Upper lobe of left lung (tissue), 6 donors: Measurements from ENCODE around the gene CELSR1. TPM values are rescaled to one million over a fixed set of nuclear protein-coding genes. Genes with fewer than 3 reads are reported as not detected.

Experiments used
- ATAC-seq, 2 donors: fragments of 200-7000 bp; cut with Tn5 transposase; one replicate each; pipeline ENCODE4 v1.9.1; 2022; ENCODE audit warnings: mild to moderate bottlenecking in 2 of 2, moderate library complexity in 2 of 2; ENCODE audit not compliant: low FRiP score in 2 of 2
- DNase-seq, 2 donors: peaks; one replicate each; pipeline ENCODE4 v3.0.0-alpha.2; 2019 to 2020
- H3K27ac ChIP-seq, 4 donors: fragments of 200-600 bp; sonication (generic); one replicate each; pipeline ENCODE4 v1.5.1; 2016 to 2019
- H3K27me3 ChIP-seq, 4 donors: fragments of 200-600 bp; sonication (generic); one replicate each; pipeline ENCODE4 v1.5.1; 2017 to 2019
- H3K36me3 ChIP-seq, 4 donors: fragments of 200-600 bp; sonication (generic); one replicate each; pipeline ENCODE4 v1.5.1; 2016 to 2019
- H3K4me1 ChIP-seq, 4 donors: fragments of 200-600 bp; sonication (generic); one replicate each; pipeline ENCODE4 v1.5.1; 2018 to 2019
- H3K4me3 ChIP-seq, 4 donors: fragments of 200-600 bp; sonication (generic); one replicate each; pipeline ENCODE4 v1.5.1; 2017 to 2019; ENCODE audit warnings: mild to moderate bottlenecking in 2 of 4, moderate library complexity in 1 of 4
- H3K9me3 ChIP-seq, 4 donors: fragments of 200-600 bp; sonication (generic); one replicate each; pipeline ENCODE4 v1.5.1; 2018 to 2019
- EP300 ChIP-seq, 4 donors: sonication (generic); formaldehyde crosslinking; IDR thresholded peaks; one replicate each; pipeline ENCODE4 v1.5.1; 2017; ENCODE audit warnings: antibody characterized with exemption in 4 of 4, control low read depth in 2 of 4
- POLR2A ChIP-seq, 4 donors: fragments of 450-650 bp; IDR thresholded peaks; one replicate each; pipeline ENCODE4 v1.5.1; 2016 to 2017; ENCODE audit warnings: antibody characterized with exemption in 4 of 4, mild to moderate bottlenecking in 2 of 4
- POLR2AphosphoS5 ChIP-seq, 2 donors: sonication (generic); formaldehyde crosslinking; IDR thresholded peaks; one replicate each; pipeline ENCODE4 v1.5.1; 2017; ENCODE audit warnings: antibody characterized with exemption in 2 of 2
- WGBS, 2 donors: methylation state at CpG; one replicate each; pipeline ENCODE4 v1.1.5; 2017 to 2018; 5-methylcytosine and 5-hydroxymethylcytosine counted together
- total RNA-seq, 6 donors: library from RNA; depleted of rRNA in 4 of 6; stranded (reverse); fragments of >200 nt in 4 of 6; gene quantifications; one replicate each; pipeline versions ENCODE4 v1.1.0 to v1.2.1, GENCODE V29; 2016 to 2021
- TF ChIP-seq, protein P1 (sequence below), 6 experiments: fragments of 450-650 bp in 4 of 6; fragments of 200-600 bp in 2 of 6; sonication (generic) in 2 of 6; IDR thresholded peaks; one replicate each; pipeline ENCODE4 v1.5.1; 2016 to 2019; ENCODE audit warnings: antibody characterized with exemption in 6 of 6
- donor health status: DM: no; HTN: no; CAD: no; lungs with moderate emphysema.
- donor health status: DM: no; HTN: yes; CAD: no; lungs with severe emphysema.

The CELSR1 gene
- total RNA-seq, 6 donors from 2014 or later = 45.1 to 145 (median 80.1) TPM

DNA sequence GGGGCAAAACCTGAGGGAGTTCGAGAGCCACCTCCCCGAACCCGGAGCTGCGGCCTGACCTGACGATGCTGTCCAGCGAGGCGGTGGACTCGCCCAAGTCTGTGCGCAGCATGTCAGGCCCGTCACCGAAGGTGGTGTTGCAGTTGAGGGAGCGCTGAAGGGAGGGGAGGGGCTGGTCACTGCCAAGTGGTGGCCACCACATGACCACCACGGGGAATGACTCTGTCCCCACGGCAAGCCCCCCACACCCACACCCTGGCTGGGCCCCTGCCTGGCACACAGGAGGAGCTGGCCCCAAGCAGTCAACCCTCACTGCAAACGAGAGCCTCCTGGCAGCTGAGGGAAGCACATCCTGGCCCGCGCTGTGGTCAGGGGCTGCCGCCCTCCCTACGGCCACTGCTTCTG, 171.1 kb downstream of the CELSR1 start:
- H3K36me3 ChIP-seq = peaks cover 0 to 41% (median 12%) of the 10 kb centered on the region in 4 donors
- TF ChIP-seq POLR2AphosphoS5 (IDR thresholded peaks at IDR 0.05) (no peak), POLR2A (IDR thresholded peaks at IDR 0.05) (no peak), EP300 (IDR thresholded peaks at IDR 0.05) (no peak)
- TF ChIP-seq, protein P1, sequence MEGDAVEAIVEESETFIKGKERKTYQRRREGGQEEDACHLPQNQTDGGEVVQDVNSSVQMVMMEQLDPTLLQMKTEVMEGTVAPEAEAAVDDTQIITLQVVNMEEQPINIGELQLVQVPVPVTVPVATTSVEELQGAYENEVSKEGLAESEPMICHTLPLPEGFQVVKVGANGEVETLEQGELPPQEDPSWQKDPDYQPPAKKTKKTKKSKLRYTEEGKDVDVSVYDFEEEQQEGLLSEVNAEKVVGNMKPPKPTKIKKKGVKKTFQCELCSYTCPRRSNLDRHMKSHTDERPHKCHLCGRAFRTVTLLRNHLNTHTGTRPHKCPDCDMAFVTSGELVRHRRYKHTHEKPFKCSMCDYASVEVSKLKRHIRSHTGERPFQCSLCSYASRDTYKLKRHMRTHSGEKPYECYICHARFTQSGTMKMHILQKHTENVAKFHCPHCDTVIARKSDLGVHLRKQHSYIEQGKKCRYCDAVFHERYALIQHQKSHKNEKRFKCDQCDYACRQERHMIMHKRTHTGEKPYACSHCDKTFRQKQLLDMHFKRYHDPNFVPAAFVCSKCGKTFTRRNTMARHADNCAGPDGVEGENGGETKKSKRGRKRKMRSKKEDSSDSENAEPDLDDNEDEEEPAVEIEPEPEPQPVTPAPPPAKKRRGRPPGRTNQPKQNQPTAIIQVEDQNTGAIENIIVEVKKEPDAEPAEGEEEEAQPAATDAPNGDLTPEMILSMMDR (IDR thresholded peaks at IDR 0.05) = no peak

DNA sequence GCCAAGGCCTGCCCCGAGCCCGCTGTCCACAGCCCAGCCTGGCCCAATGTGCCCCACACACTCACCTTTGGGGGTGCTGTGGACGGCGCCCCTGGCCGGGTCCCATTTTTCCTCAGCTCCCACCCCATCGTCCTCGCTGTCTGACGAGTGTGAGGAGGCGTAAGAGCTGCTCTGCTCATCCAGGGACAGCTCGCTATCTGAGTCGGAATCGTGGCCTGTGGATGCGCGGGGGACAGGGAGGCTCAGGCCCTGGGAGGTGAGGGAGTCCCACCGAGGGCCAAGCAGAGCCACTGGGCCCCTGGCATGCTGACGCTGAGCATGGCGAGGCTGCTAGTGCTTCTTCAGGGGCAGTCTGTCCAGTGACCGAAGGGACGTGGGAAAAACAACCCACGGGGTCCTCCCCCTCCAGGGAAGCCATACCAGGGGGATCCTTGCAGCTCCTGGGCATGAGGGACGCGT, 172.2 kb downstream of the CELSR1 start:
- ATAC-seq = no peak

More for the DNA sequence above, 171.1 kb downstream of the CELSR1 start:
- Histone ChIP-seq H3K27ac (no peak overlapping the region), H3K4me3 (no peak overlapping the region), H3K27me3 (no peaks in the 10 kb centered on the region), H3K9me3 (no peaks in the 10 kb centered on the region), H3K4me1 (peaks cover 0 to 4% (median 0%) of the 10 kb centered on the region in 4 donors)
- ATAC-seq (no peak), DNase-seq (no peak)
- WGBS, 2 donors = 92 to 95% methylated on average over 11 to 12 of the region's 19 CpGs

DNA sequence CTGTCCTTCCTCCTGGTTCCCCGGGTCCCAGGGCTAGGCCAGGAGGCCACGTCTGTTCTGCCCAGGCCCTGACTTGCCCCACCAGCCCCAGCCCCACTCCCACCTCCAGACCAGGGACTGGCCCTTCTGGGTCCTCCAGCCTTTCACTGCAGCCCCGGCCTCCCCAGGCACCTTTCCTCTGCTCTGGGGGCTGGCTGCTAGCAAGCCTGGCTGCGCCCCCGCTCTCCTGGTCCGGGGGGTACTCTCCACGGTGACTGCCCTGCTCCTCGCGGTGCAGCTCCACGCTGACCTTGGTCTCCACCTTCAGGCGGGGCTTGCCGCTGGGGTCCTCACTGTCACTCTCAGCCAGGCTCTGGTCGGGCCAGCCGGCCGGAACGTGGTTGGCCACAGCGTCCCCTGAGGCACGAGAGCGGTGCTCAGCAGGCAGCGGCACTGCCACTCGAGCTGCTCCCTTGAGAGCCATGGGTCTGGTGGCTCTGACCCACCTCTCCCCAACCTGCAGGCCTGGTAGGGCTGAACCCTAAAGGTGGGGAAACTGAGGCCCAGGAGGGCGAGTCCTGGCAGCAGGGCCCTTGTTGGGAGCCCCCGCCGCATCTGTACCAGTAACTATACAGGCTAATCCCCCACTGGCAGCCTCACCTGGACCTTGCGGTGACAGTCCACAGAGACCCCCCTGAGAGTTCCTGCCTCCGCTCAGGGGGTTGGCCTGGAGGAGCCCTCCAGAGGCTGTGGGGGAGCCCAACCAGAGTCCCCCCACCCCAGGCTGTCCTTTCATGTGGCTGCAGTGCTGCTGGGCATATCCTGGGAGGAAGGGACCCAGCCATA, 172.9 kb downstream of the CELSR1 start:
- no peak for ATAC-seq
- Histone ChIP-seq H3K36me3 (peaks cover 0 to 41% (median 15%) of the 10 kb centered on the region in 4 donors), H3K4me3 (no peak overlapping the region), H3K27ac (no peak overlapping the region), H3K27me3 (no peaks in the 10 kb centered on the region), H3K4me1 (peaks cover 0 to 4% (median 0%) of the 10 kb centered on the region in 4 donors), H3K9me3 (no peaks in the 10 kb centered on the region)
- 87 to 100% methylated on average over 2 to 22 of the region's 26 CpGs for WGBS, 2 donors
- DNase-seq = peak in 1 of 2 donors; percentile 79
- TF ChIP-seq POLR2AphosphoS5 (IDR thresholded peaks at IDR 0.05) (no peak), POLR2A (IDR thresholded peaks at IDR 0.05) (no peak), EP300 (IDR thresholded peaks at IDR 0.05) (no peak)
- TF ChIP-seq, protein P1 (IDR thresholded peaks at IDR 0.05) = no peak

More for the DNA sequence above, 172.2 kb downstream of the CELSR1 start:
- H3K27me3 ChIP-seq = no peaks in the 10 kb centered on the region
- H3K9me3 ChIP-seq = no peaks in the 10 kb centered on the region
- no peak overlapping the region for H3K27ac ChIP-seq
- peaks cover 0 to 4% (median 0%) of the 10 kb centered on the region in 4 donors for H3K4me1 ChIP-seq
- H3K4me3 ChIP-seq = no peak overlapping the region
- peak in 1 of 2 donors; percentile 68 for DNase-seq
- TF ChIP-seq, protein P1 (IDR thresholded peaks at IDR 0.05) = no peak
- TF ChIP-seq POLR2AphosphoS5 (IDR thresholded peaks at IDR 0.05) (no peak), POLR2A (IDR thresholded peaks at IDR 0.05) (no peak), EP300 (IDR thresholded peaks at IDR 0.05) (no peak)
- 92 to 94% methylated on average over 20 to 22 of the region's 22 CpGs for WGBS, 2 donors
- peaks cover 0 to 41% (median 14%) of the 10 kb centered on the region in 4 donors for H3K36me3 ChIP-seq

DNA sequence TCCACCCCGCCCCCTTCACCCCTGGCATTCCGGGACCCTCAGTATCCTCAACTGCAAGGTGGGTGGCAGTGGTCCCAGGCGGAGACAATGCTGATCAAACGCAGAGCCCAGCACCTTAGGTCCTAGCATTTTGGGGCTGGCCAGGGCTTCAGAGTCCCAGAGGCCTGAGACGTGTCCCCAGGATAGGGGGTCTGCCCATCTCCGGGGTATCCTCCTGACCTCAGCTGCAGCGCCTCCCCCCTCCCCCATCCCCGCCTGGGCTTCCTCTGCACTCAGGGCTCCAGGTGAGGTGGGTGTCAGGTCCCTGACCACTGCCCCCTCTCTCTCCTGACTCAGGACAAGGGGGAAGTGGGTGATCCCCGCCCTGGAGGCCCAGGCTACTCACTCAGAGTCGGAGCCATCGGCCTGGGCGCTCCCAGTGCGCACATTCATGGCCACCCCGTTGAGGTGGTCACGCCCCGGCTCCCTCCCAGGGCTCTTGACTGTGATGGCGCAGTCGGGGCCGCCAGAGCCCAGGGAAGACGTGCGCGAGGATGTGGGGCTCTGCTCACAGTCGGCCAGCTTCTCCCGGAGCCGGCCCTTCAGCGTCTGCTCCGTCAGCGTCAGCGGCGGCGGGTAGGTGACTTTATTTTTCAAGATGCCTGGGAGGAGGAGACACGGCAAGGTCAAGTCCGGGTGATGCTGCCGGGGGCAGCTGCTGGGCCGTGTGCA, 173.7 kb downstream of the CELSR1 start:
- H3K27ac ChIP-seq = no peak overlapping the region
- H3K4me1 ChIP-seq = peaks cover 0 to 4% (median 0%) of the 10 kb centered on the region in 4 donors
- 86% methylated on average over 10 to 34 of the region's 35 CpGs for WGBS, 2 donors
- H3K36me3 ChIP-seq = peaks cover 0 to 42% (median 19%) of the 10 kb centered on the region in 4 donors
- no peak overlapping the region for H3K4me3 ChIP-seq
- no peak for TF ChIP-seq POLR2AphosphoS5 (IDR thresholded peaks at IDR 0.05)
- H3K9me3 ChIP-seq = no peaks in the 10 kb centered on the region
- peak in 1 of 2 donors; percentile 79 for DNase-seq
- no peaks in the 10 kb centered on the region for H3K27me3 ChIP-seq
- ATAC-seq = no peak

DNA sequence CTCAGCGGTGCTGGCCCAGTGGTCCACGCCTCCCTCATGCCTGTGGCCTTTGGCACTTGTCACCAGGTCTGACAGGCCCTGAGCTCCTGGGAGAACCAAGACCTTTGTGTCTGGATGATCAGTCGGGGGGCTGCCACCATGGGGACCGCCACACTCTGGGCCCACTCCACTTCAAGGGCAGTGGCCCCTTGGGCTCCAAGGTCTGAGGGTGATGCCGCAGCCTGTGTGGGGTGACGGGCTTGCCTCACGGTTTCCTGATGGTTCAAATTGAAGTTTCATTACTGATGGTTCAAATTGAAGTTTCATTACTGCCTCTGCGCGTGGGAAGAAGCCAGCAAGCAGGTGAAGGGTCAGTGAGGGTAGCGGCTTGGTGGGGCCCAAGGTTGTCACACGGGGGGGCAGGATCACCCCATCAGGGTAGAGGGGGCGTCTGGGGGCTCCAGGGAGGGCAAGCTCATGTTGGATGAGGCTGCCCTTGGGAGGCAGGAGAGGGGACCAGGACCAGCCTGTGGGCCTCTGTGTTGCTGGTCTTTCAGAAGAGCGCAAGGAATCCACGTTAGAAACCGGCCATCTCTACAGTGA, 174.4 kb downstream of the CELSR1 start:
- Histone ChIP-seq H3K27me3 (no peaks in the 10 kb centered on the region), H3K9me3 (no peaks in the 10 kb centered on the region), H3K36me3 (peaks cover 0 to 50% (median 22%) of the 10 kb centered on the region in 4 donors), H3K4me1 (peaks cover 0 to 4% (median 0%) of the 10 kb centered on the region in 4 donors), H3K27ac (no peak overlapping the region), H3K4me3 (no peak overlapping the region)
- 84 to 91% methylated on average over 11 to 15 of the region's 15 CpGs for WGBS, 2 donors
- ATAC-seq (no peak), DNase-seq (no peak)
- TF ChIP-seq POLR2A (IDR thresholded peaks at IDR 0.05) (no peak), EP300 (IDR thresholded peaks at IDR 0.05) (no peak), POLR2AphosphoS5 (IDR thresholded peaks at IDR 0.05) (no peak)
- TF ChIP-seq, protein P1 (IDR thresholded peaks at IDR 0.05) = no peak
